ENCODE results near the gene RNF212. TPM values are rescaled to one million over a fixed set of nuclear protein-coding genes. Genes with fewer than 3 reads are reported as not detected.

RNF212 gene
- total and polyA plus RNA-seq, 2 experiments from 2014 or later: 17.0 to 20.6 TPM

DNA sequence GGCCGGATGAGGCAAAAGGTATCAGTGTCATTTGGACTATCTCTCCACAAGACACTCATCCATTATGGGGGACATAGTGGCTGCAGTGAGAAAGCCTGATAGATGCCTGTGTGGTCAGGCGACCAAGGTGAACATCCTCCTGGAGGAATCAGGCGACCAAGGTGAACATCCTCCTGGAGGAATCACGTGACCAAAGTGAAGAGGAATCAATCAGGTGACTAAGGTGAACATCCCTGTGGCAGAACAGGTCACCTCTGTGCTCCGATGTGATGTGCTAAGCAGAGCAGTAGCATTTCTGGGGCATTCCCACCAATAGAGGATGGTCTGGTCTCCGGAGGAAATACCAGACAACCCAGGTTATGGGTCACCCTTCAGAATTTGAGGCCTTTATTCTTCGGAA lies 44.0 kb downstream of the RNF212 start:
- no peak overlapping the region for H3K4me3 Mint-ChIP-seq
- Histone ChIP-seq H3K27me3 (ENCODE audit: insufficient read depth) (no peaks in the 10 kb centered on the region), H3K4me2 (no peak overlapping the region), H3K9me2 (ENCODE audit: insufficient read depth) (no peaks in the 10 kb centered on the region), H4K20me1 (replicated peaks; ENCODE audit: insufficient read depth) (no peaks in the 10 kb centered on the region), H3K79me2 (replicated peaks; ENCODE audit: insufficient read depth) (no peaks in the 10 kb centered on the region), H3K4me3 (no peak overlapping the region), H3K36me3 (ENCODE audit: insufficient read depth) (no peaks in the 10 kb centered on the region), H2AFZ (no peak overlapping the region), H3K27ac (ENCODE audit: low read depth) (no peak overlapping the region), H3F3A (replicated peaks; ENCODE audit: low read depth) (no peaks in the 10 kb centered on the region), H3K4me1 (ENCODE audit: insufficient read depth) (no peaks in the 10 kb centered on the region)
- no peak for DNase-seq (ENCODE audit: low spot score)
- TF ChIP-seq, protein P1, sequence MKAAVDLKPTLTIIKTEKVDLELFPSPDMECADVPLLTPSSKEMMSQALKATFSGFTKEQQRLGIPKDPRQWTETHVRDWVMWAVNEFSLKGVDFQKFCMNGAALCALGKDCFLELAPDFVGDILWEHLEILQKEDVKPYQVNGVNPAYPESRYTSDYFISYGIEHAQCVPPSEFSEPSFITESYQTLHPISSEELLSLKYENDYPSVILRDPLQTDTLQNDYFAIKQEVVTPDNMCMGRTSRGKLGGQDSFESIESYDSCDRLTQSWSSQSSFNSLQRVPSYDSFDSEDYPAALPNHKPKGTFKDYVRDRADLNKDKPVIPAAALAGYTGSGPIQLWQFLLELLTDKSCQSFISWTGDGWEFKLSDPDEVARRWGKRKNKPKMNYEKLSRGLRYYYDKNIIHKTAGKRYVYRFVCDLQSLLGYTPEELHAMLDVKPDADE (IDR thresholded peaks at IDR 0.05): no peak
- TF ChIP-seq EZH2phosphoT487 (IDR thresholded peaks at IDR 0.05; ENCODE audit: unreplicated experiment) (no peak), NANOG (IDR thresholded peaks at IDR 0.05; ENCODE audit: borderline replicate concordance) (no peak), STAT1 (IDR thresholded peaks at IDR 0.05; ENCODE audit: unreplicated experiment) (no peak), ZNF331 (CRISPR knock-in tag; IDR thresholded peaks at IDR 0.05; ENCODE audit: low read depth) (no peak), JUNB (IDR thresholded peaks at IDR 0.05; ENCODE audit: unreplicated experiment) (no peak), POLR2AphosphoS5 (IDR thresholded peaks at IDR 0.05; ENCODE audit: low read depth) (no peak), CREB1 (CRISPR knock-in tag; IDR thresholded peaks at IDR 0.05; ENCODE audit: low read depth) (no peak), ZNF114 (CRISPR knock-in tag; IDR thresholded peaks at IDR 0.05) (no peak), EZH2 (IDR thresholded peaks at IDR 0.05; ENCODE audit: low read depth, unreplicated experiment) (no peak)
- TF ChIP-seq, protein P2, sequence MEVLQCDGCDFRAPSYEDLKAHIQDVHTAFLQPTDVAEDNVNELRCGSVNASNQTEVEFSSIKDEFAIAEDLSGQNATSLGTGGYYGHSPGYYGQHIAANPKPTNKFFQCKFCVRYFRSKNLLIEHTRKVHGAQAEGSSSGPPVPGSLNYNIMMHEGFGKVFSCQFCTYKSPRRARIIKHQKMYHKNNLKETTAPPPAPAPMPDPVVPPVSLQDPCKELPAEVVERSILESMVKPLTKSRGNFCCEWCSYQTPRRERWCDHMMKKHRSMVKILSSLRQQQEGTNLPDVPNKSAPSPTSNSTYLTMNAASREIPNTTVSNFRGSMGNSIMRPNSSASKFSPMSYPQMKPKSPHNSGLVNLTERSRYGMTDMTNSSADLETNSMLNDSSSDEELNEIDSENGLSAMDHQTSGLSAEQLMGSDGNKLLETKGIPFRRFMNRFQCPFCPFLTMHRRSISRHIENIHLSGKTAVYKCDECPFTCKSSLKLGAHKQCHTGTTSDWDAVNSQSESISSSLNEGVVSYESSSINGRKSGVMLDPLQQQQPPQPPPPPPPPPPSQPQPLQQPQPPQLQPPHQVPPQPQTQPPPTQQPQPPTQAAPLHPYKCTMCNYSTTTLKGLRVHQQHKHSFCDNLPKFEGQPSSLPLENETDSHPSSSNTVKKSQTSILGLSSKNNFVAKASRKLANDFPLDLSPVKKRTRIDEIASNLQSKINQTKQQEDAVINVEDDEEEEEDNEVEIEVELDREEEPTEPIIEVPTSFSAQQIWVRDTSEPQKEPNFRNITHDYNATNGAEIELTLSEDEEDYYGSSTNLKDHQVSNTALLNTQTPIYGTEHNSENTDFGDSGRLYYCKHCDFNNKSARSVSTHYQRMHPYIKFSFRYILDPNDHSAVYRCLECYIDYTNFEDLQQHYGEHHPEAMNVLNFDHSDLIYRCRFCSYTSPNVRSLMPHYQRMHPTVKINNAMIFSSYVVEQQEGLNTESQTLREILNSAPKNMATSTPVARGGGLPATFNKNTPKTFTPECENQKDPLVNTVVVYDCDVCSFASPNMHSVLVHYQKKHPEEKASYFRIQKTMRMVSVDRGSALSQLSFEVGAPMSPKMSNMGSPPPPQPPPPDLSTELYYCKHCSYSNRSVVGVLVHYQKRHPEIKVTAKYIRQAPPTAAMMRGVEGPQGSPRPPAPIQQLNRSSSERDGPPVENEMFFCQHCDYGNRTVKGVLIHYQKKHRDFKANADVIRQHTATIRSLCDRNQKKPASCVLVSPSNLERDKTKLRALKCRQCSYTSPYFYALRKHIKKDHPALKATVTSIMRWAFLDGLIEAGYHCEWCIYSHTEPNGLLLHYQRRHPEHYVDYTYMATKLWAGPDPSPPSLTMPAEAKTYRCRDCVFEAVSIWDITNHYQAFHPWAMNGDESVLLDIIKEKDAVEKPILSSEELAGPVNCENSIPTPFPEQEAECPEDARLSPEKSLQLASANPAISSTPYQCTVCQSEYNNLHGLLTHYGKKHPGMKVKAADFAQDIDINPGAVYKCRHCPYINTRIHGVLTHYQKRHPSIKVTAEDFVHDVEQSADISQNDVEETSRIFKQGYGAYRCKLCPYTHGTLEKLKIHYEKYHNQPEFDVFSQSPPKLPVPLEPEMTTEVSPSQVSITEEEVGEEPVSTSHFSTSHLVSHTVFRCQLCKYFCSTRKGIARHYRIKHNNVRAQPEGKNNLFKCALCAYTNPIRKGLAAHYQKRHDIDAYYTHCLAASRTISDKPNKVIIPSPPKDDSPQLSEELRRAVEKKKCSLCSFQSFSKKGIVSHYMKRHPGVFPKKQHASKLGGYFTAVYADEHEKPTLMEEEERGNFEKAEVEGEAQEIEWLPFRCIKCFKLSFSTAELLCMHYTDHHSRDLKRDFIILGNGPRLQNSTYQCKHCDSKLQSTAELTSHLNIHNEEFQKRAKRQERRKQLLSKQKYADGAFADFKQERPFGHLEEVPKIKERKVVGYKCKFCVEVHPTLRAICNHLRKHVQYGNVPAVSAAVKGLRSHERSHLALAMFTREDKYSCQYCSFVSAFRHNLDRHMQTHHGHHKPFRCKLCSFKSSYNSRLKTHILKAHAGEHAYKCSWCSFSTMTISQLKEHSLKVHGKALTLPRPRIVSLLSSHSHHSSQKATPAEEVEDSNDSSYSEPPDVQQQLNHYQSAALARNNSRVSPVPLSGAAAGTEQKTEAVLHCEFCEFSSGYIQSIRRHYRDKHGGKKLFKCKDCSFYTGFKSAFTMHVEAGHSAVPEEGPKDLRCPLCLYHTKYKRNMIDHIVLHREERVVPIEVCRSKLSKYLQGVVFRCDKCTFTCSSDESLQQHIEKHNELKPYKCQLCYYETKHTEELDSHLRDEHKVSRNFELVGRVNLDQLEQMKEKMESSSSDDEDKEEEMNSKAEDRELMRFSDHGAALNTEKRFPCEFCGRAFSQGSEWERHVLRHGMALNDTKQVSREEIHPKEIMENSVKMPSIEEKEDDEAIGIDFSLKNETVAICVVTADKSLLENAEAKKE (CRISPR knock-in tag; IDR thresholded peaks at IDR 0.05): no peak
- TF ChIP-seq, protein P3, sequence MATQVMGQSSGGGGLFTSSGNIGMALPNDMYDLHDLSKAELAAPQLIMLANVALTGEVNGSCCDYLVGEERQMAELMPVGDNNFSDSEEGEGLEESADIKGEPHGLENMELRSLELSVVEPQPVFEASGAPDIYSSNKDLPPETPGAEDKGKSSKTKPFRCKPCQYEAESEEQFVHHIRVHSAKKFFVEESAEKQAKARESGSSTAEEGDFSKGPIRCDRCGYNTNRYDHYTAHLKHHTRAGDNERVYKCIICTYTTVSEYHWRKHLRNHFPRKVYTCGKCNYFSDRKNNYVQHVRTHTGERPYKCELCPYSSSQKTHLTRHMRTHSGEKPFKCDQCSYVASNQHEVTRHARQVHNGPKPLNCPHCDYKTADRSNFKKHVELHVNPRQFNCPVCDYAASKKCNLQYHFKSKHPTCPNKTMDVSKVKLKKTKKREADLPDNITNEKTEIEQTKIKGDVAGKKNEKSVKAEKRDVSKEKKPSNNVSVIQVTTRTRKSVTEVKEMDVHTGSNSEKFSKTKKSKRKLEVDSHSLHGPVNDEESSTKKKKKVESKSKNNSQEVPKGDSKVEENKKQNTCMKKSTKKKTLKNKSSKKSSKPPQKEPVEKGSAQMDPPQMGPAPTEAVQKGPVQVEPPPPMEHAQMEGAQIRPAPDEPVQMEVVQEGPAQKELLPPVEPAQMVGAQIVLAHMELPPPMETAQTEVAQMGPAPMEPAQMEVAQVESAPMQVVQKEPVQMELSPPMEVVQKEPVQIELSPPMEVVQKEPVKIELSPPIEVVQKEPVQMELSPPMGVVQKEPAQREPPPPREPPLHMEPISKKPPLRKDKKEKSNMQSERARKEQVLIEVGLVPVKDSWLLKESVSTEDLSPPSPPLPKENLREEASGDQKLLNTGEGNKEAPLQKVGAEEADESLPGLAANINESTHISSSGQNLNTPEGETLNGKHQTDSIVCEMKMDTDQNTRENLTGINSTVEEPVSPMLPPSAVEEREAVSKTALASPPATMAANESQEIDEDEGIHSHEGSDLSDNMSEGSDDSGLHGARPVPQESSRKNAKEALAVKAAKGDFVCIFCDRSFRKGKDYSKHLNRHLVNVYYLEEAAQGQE (IDR thresholded peaks at IDR 0.05; ENCODE audit: unreplicated experiment): no peak
- TF ChIP-seq, protein P4, sequence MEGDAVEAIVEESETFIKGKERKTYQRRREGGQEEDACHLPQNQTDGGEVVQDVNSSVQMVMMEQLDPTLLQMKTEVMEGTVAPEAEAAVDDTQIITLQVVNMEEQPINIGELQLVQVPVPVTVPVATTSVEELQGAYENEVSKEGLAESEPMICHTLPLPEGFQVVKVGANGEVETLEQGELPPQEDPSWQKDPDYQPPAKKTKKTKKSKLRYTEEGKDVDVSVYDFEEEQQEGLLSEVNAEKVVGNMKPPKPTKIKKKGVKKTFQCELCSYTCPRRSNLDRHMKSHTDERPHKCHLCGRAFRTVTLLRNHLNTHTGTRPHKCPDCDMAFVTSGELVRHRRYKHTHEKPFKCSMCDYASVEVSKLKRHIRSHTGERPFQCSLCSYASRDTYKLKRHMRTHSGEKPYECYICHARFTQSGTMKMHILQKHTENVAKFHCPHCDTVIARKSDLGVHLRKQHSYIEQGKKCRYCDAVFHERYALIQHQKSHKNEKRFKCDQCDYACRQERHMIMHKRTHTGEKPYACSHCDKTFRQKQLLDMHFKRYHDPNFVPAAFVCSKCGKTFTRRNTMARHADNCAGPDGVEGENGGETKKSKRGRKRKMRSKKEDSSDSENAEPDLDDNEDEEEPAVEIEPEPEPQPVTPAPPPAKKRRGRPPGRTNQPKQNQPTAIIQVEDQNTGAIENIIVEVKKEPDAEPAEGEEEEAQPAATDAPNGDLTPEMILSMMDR (conservative IDR thresholded peaks at IDR 0.05; ENCODE audit: low read depth in 2 of 2): no peak
- H3K27me3 Mint-ChIP-seq (ENCODE audit: insufficient read depth, low read depth, poor library complexity): peaks cover 3% of the 10 kb centered on the region
- peaks cover 2% of the 10 kb centered on the region; the same call in 1 of the 3 replicates for H3K36me3 Mint-ChIP-seq (ENCODE audit: low read depth)
- H3K9me3 Mint-ChIP-seq: peaks cover 8% of the 10 kb centered on the region; the same call in 2 of the 3 replicates
- ATAC-seq: no peak
- no peak overlapping the region for H3K27ac Mint-ChIP-seq
- H3K4me1 Mint-ChIP-seq: peaks cover 3% of the 10 kb centered on the region; the same call in 1 of the 3 replicates

All from GM23338 (cell line).